Neural cell (in vitro differentiated cells): ENCODE results near the gene ARHGEF40. TPM values are rescaled to one million over a fixed set of nuclear protein-coding genes. Genes with fewer than 3 reads are reported as not detected.

Experiments
- H2AFZ ChIP-seq: fragments of 200-600, 300-800 bp; sonication (generic), shearing (Covaris generic); 2 replicates; pipeline ENCODE4 v1.6.0; 2014; ENCODE audit warnings: low read depth, mild to moderate bottlenecking, antibody characterized with exemption, low read length, moderate library complexity
- H3F3A ChIP-seq: fragments of 200-600 bp; shearing (Covaris generic); 2 replicates; pipeline ENCODE4 v1.6.1; 2016; ENCODE audit warnings: mild to moderate bottlenecking, moderate library complexity, mixed read lengths, antibody characterized with exemption, low read length; ENCODE audit not compliant: insufficient read depth, poor library complexity, severe bottlenecking
- H3K27ac ChIP-seq: fragments of 200-600, 300-800 bp; sonication (generic), shearing (Covaris generic); 2 replicates; pipeline ENCODE4 v1.5.1; 2014; ENCODE audit warnings: mild to moderate bottlenecking, low read length, moderate library complexity
- H3K27me3 ChIP-seq: fragments of 300-800, 200-600 bp; sonication (generic), shearing (Covaris generic); 2 replicates; pipeline ENCODE4 v1.6.0; 2014; ENCODE audit warnings: mild to moderate bottlenecking, low read depth, low read length, moderate library complexity; ENCODE audit not compliant: insufficient read depth
- H3K36me3 ChIP-seq: fragments of 300-800, 200-600 bp; sonication (generic), shearing (Covaris generic); 2 replicates; pipeline ENCODE4 v1.5.1; 2014; ENCODE audit warnings: mild to moderate bottlenecking, antibody characterized with exemption, low read length, moderate library complexity; ENCODE audit not compliant: insufficient read depth
- H3K4me2 ChIP-seq: fragments of 300-800, 200-600 bp; sonication (generic), shearing (Covaris generic); 2 replicates; pipeline ENCODE4 v1.6.0; 2014; ENCODE audit warnings: mild to moderate bottlenecking, low read length
- H3K4me3 ChIP-seq: fragments of 300-800, 200-600 bp; sonication (generic), shearing (Covaris generic); 2 replicates; pipeline ENCODE4 v1.5.1; 2014; ENCODE audit warnings: mild to moderate bottlenecking, low read length, moderate library complexity
- H3K79me2 ChIP-seq: fragments of 200-600 bp; shearing (Covaris generic); replicated peaks from 2 replicates; pipeline ENCODE4 v1.6.0; 2014; ENCODE audit warnings: mild to moderate bottlenecking, low read length, moderate library complexity; ENCODE audit not compliant: insufficient read depth
- H3K9ac ChIP-seq: fragments of 300-800, 200-600 bp; sonication (generic), shearing (Covaris generic); 2 replicates; pipeline ENCODE4 v1.6.1; 2016; ENCODE audit warnings: mild to moderate bottlenecking, low read length, mixed read lengths
- H3K9me2 ChIP-seq: fragments of 200-600 bp; shearing (Covaris generic); 2 replicates; pipeline ENCODE4 v1.6.1; 2016; ENCODE audit warnings: mild to moderate bottlenecking, low read length, mixed read lengths; ENCODE audit not compliant: insufficient read depth
- H3K9me3 ChIP-seq: fragments of 200-600, 300-800 bp; sonication (generic), shearing (Covaris generic); 2 replicates; pipeline ENCODE4 v1.6.1; 2016; ENCODE audit warnings: mild to moderate bottlenecking, mixed run types, low read length, moderate library complexity, mixed read lengths
- H4K20me1 ChIP-seq: fragments of 200-600 bp; shearing (Covaris generic); 2 replicates; pipeline ENCODE4 v1.6.1; 2016; ENCODE audit warnings: mild to moderate bottlenecking, mixed run types; ENCODE audit not compliant: insufficient read depth
- EP300 ChIP-seq: fragments of 450-650 bp; conservative IDR thresholded peaks from 2 replicates; pipeline ENCODE4 v1.6.1; 2014; ENCODE audit warnings: antibody characterized with exemption, mild to moderate bottlenecking, moderate library complexity; ENCODE audit not compliant: poor library complexity, severe bottlenecking
- EZH2 ChIP-seq: fragments of 200-600, 300-800 bp; shearing (Covaris generic), sonication (generic); IDR thresholded peaks from 2 replicates; pipeline ENCODE4 v1.6.1; 2014; ENCODE audit warnings: antibody characterized with exemption, low read length, borderline replicate concordance, mild to moderate bottlenecking; ENCODE audit not compliant: insufficient read depth, poor library complexity, severe bottlenecking
- MXI1 ChIP-seq: fragments of 450-650 bp; conservative IDR thresholded peaks from 2 replicates; pipeline ENCODE4 v1.6.1; 2014; ENCODE audit warnings: antibody characterized with exemption, mild to moderate bottlenecking; ENCODE audit not compliant: poor library complexity, severe bottlenecking
- POLR2AphosphoS5 ChIP-seq: IDR thresholded peaks from 2 replicates; pipeline ENCODE4 v1.6.1; 2012
- RAD21 ChIP-seq: fragments of 450-650 bp; conservative IDR thresholded peaks from 2 replicates; pipeline ENCODE4 v1.6.1; 2014; ENCODE audit warnings: antibody characterized with exemption, mild to moderate bottlenecking, moderate library complexity
- REST ChIP-seq: IDR thresholded peaks from 2 replicates; pipeline ENCODE4 v1.6.1; 2012; ENCODE audit warnings: borderline replicate concordance
- SMC3 ChIP-seq: fragments of 450-650 bp; conservative IDR thresholded peaks from 2 replicates; pipeline ENCODE4 v1.6.1; 2014; ENCODE audit warnings: antibody characterized with exemption, mild to moderate bottlenecking, moderate library complexity; ENCODE audit not compliant: poor library complexity
- TAF1 ChIP-seq: IDR thresholded peaks from 2 replicates; pipeline ENCODE4 v1.6.1; 2012; ENCODE audit warnings: low read depth
- polyA plus RNA-seq: library from polyadenylated mRNA; depleted of rRNA; stranded (reverse); fragments of >200 nt; gene quantifications from 2 replicates; pipeline ENCODE4 v1.2.3, GENCODE V29; 2014
- small RNA-seq, 3 experiments: library from RNA; depleted of rRNA; stranded (forward); fragments of <200 nt; gene quantifications; one replicate each; pipeline ENCODE3, GENCODE V24; 2012
- TF ChIP-seq, protein P1 (sequence below): fragments of 450-650 bp; IDR thresholded peaks from 2 replicates; pipeline ENCODE4 v1.5.1; 2014; ENCODE audit warnings: antibody characterized with exemption, mild to moderate bottlenecking, moderate library complexity; ENCODE audit not compliant: poor library complexity, severe bottlenecking

Gene ARHGEF40
- polyA plus RNA-seq, 1 donor from 2014 or later: 28.9 TPM

DNA sequence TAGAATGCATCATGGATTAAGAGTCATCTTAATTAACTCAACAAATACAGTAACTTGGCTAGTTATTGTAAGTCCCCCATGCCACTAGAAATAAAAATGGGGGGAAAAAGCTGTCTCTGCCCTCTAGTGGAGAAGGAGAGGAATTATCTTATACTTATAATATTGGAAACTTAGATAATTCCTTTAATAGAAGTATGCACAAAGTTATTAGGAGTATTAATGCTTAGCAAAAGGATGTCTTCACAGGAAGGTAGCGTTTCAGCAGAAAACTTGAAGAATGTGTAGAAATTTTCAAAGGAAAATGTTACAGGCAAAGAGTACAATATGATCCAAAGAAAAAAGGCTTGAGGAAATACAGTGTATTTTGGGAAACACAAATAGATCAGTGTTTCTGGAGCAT is 65.9 kb downstream of the ARHGEF40 start:
- Histone ChIP-seq H3K9me3 (no peaks in the 10 kb centered on the region), H2AFZ (no peak overlapping the region), H3K9me2 (no peaks in the 10 kb centered on the region), H3K4me3 (no peak overlapping the region), H3K27me3 (no peaks in the 10 kb centered on the region), H3K79me2 (no peaks in the 10 kb centered on the region), H3K4me2 (no peak overlapping the region), H3K27ac (no peak overlapping the region), H3K36me3 (no peaks in the 10 kb centered on the region), H3F3A (no peaks in the 10 kb centered on the region), H3K9ac (no peak overlapping the region), H4K20me1 (no peaks in the 10 kb centered on the region)
- TF ChIP-seq POLR2AphosphoS5 (no peak), MXI1 (no peak), TAF1 (no peak), RAD21 (peak; percentile 35), SMC3 (peak; percentile 36), EP300 (no peak), REST (no peak), EZH2 (no peak)
- TF ChIP-seq, protein P1, sequence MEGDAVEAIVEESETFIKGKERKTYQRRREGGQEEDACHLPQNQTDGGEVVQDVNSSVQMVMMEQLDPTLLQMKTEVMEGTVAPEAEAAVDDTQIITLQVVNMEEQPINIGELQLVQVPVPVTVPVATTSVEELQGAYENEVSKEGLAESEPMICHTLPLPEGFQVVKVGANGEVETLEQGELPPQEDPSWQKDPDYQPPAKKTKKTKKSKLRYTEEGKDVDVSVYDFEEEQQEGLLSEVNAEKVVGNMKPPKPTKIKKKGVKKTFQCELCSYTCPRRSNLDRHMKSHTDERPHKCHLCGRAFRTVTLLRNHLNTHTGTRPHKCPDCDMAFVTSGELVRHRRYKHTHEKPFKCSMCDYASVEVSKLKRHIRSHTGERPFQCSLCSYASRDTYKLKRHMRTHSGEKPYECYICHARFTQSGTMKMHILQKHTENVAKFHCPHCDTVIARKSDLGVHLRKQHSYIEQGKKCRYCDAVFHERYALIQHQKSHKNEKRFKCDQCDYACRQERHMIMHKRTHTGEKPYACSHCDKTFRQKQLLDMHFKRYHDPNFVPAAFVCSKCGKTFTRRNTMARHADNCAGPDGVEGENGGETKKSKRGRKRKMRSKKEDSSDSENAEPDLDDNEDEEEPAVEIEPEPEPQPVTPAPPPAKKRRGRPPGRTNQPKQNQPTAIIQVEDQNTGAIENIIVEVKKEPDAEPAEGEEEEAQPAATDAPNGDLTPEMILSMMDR: peak; percentile 57

Small RNA genes lying within 50 kb of the gene (small RNA-seq; reads per million reads assigned to genes)
- gene RNU6-252P: 0 reads per million in 3 experiments

Other genes starting within 250 kb of the ARHGEF40 start
- not detected in 2 replicates for gene RNASE3, start 178.9 kb upstream of the ARHGEF40 start, polyA plus RNA-seq
- 0.68 TPM in 1 of 2 replicates, not detected in the other for gene RNASE2, start 114.8 kb upstream of the ARHGEF40 start, polyA plus RNA-seq
- 231 and 281 TPM in 2 replicates for gene METTL17, start 80.3 kb upstream of the ARHGEF40 start, polyA plus RNA-seq
- not detected in 2 replicates for gene SLC39A2, start 71.0 kb upstream of the ARHGEF40 start, polyA plus RNA-seq
- 30.8 and 43.3 TPM in 2 replicates for gene NDRG2, start 45.2 kb upstream of the ARHGEF40 start, polyA plus RNA-seq
- not detected in 2 replicates for gene TPPP2, start 40.1 kb upstream of the ARHGEF40 start, polyA plus RNA-seq
- not detected in 2 replicates for gene RNASE13, start 35.5 kb upstream of the ARHGEF40 start, polyA plus RNA-seq
- gene RNASE7, start 27.9 kb upstream of the ARHGEF40 start, polyA plus RNA-seq: not detected in 2 replicates
- not detected in 2 replicates for gene RNASE8, start 12.5 kb upstream of the ARHGEF40 start, polyA plus RNA-seq
- gene ZNF219, start 28.4 kb downstream of the ARHGEF40 start, polyA plus RNA-seq: 40.6 and 51.2 TPM in 2 replicates
- gene TMEM253, start 30.8 kb downstream of the ARHGEF40 start, polyA plus RNA-seq: 0.26 TPM in 1 of 2 replicates, not detected in the other
- not detected in 2 replicates for gene OR5AU1, start 85.8 kb downstream of the ARHGEF40 start, polyA plus RNA-seq
- 1,176 and 1,189 TPM in 2 replicates for gene HNRNPC, start 199.1 kb downstream of the ARHGEF40 start, polyA plus RNA-seq
- not detected in 2 replicates for gene RPGRIP1, start 209.8 kb downstream of the ARHGEF40 start, polyA plus RNA-seq